Measurements from ENCODE around the gene MMP24OS.
"Not testable (repeated sequence)": the region's sequence is repeated elsewhere in the genome, so short reads cannot be mapped to it uniquely, and the experiment has no call there.

The MMP24OS gene

DNA sequence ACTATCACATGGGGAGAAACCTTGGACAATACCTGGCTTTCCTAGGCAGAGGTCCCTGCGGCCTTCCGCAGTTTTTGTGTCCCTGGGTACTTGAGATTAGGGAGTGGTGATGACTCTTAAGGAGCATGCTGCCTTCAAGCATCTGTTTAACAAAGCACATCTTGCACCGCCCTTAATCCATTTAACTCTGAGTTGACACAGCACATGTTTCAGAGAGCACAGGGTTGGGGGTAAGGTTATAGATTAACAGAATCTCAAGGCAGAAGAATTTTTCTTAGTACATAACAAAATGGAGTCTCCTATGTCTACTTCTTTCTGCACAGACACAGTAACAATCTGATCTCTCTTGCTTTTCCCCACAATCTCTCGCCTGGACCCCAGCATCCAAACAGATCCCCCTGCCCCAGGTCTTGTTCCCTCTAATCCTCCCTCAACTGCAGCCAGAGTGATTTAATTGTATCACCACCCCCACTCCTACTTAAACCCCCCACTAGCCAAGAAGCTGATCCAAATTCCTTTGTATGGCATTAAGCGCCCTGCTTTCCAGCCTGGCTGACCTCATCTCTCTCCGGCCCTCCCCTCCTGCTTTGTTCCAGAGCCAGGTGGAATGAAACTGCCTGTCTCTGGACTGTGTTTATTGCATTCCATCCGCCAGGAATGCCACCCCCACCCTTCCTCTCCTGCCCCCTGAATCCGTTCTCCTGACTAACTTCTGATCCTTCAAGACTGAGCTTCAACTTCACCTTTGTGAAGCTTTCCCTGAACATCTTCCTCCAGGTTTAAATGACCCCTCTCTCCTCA, 15.0 kb downstream of the MMP24OS start:
- TF ChIP-seq CTCF (IDR thresholded peaks at IDR 0.05; ENCODE audit: low read depth, low read length, missing control alignments) = peak; percentile 45
- in situ Hi-C loops (cut with HindIII; ENCODE audit: low sequenced_read_pairs); H3K4me3 ChIP-seq (ENCODE audit: low read depth, low read length): not testable (repeated sequence)
- peak; percentile 40 for DNase-seq (ENCODE audit: low read depth)

DNA sequence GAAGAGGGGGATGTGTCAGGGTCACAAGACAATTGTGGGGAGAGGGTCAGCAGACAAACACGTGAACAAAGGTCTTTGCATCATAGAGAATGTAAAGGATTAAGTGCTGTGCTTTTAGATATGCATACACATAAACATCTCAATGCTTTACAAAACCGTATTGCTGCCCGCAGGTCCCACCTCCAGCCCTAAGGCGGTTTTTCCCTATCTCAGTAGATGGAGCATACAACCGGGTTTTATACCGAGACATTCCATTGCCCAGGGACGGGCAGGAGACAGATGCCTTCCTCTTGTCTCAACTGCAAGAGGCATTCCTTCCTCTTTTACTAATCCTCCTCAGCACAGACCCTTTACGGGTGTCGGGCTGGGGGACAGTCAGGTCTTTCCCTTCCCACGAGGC, 15.6 kb downstream of the MMP24OS start:
- in situ Hi-C loops (cut with HindIII; ENCODE audit: low sequenced_read_pairs); DNase-seq (ENCODE audit: low read depth); H3K4me3 ChIP-seq (ENCODE audit: low read depth, low read length): not testable (repeated sequence)

DNA sequence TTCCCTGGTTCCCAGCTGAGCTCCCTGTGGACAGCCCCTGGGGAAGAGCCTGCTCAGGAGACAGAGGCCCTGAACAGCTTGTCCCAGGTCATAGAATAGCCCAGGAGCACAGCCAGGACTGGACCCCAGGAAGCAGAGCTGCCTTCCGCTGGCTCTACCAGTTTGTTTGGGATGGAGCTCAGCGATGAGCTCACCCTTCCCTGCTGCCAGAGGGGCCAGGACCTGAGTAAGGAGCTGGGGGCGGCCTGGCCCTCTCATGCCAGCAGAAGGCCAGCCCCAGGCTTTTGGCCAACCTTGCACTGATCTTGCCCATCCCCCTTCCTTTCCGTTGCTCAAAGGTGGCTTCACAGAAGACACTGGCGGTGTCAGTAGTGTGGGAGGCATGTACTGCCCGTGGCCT, 17.5 kb downstream of the MMP24OS start:
- DNase-seq (ENCODE audit: low read depth) = no peak
- H3K4me3 ChIP-seq (ENCODE audit: low read depth, low read length) = no peak overlapping the region
- TF ChIP-seq CTCF (IDR thresholded peaks at IDR 0.05; ENCODE audit: low read depth, low read length, missing control alignments) = no peak
- in situ Hi-C loops (cut with HindIII; ENCODE audit: low sequenced_read_pairs) = no loop called here

- H3K4me3 ChIP-seq (ENCODE audit: low read depth, low read length) = no peak overlapping the region
- in situ Hi-C loops (cut with HindIII; ENCODE audit: low sequenced_read_pairs) = loop anchor here (5.0 kb wide), 2 partner anchors 50 to 65 kb away; no protein-coding TSS in a partner anchor
- DNase-seq (ENCODE audit: low read depth) = no peak
- TF ChIP-seq CTCF (IDR thresholded peaks at IDR 0.05; ENCODE audit: low read depth, low read length, missing control alignments) = no peak
Measured at GRCh38 chr20:35257175-35257909, 20.6 kb downstream of the MMP24OS start.

DNA sequence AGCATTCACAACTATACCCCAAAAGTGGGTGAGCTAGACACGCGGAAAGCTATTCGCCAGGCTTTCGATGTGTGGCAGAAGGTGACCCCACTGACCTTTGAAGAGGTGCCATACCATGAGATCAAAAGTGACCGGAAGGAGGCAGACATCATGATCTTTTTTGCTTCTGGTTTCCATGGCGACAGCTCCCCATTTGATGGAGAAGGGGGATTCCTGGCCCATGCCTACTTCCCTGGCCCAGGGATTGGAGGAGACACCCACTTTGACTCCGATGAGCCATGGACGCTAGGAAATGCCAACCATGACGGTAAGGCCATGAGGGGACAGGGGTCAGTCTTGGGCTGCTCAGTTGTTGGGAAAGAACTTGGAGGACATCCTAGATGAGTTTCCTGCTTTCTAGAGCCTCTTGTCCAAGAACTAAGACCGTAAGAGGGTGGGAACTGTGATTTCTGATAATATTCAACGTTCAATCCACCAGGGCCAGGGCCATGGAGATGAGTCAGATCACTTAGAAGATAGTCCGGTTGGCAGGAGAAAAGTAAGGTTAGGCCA, 23.4 kb downstream of the MMP24OS start:
- in situ Hi-C loops (cut with HindIII; ENCODE audit: low sequenced_read_pairs) = no loop called here
- DNase-seq (ENCODE audit: low read depth) = no peak
- H3K4me3 ChIP-seq (ENCODE audit: low read depth, low read length) = no peak overlapping the region
- no peak for TF ChIP-seq CTCF (IDR thresholded peaks at IDR 0.05; ENCODE audit: low read depth, low read length, missing control alignments)

GRCh38 chr20:35253010-35253409, 24.9 kb downstream of the MMP24OS start:
- no peak for TF ChIP-seq CTCF (IDR thresholded peaks at IDR 0.05; ENCODE audit: low read depth, low read length, missing control alignments)
- in situ Hi-C loops (cut with HindIII; ENCODE audit: low sequenced_read_pairs) = no loop called here
- H3K4me3 ChIP-seq (ENCODE audit: low read depth, low read length) = no peak overlapping the region

DNA sequence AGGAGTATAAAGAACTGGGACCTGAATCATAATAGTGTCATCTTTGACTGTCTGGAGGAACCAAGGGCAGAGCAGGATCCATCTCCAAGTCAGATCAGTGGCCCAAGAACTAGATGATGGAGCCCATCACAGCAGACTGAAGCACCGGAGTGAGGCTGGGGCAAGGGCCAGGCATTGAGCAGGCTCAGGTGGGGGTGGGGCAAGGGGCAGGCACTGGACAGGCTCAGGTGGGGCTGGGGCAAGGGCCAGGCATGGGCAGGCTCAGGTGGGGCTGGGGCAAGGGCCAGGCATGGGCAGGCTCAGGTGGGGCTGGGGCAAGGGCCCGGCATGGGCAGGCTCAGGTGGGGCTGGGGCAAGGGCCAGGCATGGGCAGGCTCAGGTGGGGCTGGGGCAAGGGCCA, 25.3 kb downstream of the MMP24OS start:
- in situ Hi-C loops (cut with HindIII; ENCODE audit: low sequenced_read_pairs); H3K4me3 ChIP-seq (ENCODE audit: low read depth, low read length); DNase-seq (ENCODE audit: low read depth): not testable (repeated sequence)

More at GRCh38 chr20:35253010-35253409, 24.9 kb downstream of the MMP24OS start:
- DNase-seq (ENCODE audit: low read depth) = no peak
